T-helper 2 cell (primary cell): Measurements from ENCODE around the gene ARHGEF28.

Experiments used
- DNase-seq, 5 experiments: peaks; one replicate each; pipeline versions ENCODE4 v3.0.0 to v3.0.0-alpha.2; 2012 to 2022

ARHGEF28 gene

DNA sequence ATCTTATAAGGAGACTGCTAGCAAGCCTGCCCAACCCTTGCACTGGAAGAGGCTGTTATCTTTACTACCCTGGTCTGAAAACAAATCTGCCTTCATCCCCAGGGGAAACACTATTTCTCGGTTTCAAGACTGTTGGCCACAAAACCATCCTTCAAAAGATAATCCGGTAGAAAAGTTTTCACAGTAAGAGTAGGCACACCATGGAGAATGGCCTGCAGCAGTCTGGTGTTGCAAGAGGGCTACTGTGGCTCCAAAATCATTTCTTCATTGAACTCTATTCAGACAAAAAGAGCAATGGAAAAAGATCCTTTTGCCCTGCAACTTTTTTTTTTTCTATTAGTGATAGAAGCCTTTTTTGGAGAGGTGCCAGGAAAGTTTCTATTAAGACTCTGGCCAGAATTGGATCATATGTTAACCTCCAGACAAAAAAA is 163.9 kb downstream of the ARHGEF28 start:
- no peak for DNase-seq

DNA sequence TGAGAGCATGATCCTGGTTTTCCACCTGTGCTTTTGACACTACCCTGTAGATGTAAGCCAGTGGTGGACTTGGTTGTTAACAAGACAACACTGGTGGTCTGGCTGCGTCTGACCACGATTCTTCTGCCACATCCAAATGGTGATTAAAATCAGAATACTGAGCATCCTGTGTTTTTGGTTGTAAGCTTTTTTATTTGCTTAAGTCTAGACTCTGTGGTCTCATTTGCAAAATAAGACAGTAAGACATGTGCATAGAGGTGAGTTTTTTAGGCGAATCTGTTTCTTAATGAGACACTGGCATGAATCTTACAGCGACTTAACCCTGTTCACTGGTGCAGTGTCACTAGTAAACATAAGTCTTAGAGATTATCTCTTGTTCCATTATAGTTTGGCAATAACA is 165.4 kb downstream of the ARHGEF28 start:
- DNase-seq: peak in 1 of 5 experiments; percentile 59

GRCh38 chr5:73792687-73793320 is 166.8 kb downstream of the ARHGEF28 start:
- peak; percentile 9 to 68 (median 32) for DNase-seq

GRCh38 chr5:73793911-73794310 is 167.9 kb downstream of the ARHGEF28 start:
- DNase-seq: no peak

GRCh38 chr5:73796164-73797131 is 170.5 kb downstream of the ARHGEF28 start:
- peak in 1 of 5 experiments; percentile 49 for DNase-seq

DNA sequence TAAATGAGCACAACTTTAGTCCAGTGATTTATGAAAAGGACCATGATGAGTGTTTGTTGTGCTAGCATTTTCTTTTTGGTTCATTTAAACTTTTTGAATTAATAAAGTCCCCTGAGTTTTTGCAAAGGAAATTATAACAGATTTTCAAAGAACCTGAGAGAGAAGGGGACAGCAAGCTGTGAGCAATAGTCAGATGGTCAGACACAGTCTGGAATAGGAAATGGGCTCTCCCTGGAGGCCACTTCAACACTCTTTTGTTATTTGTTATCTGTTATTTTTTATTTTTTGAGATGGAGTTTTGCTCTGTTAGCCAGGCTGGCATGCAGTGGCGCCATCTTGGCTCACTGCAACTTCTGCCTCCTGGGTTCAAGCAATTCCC is 171.1 kb downstream of the ARHGEF28 start:
- DNase-seq: no peak

DNA sequence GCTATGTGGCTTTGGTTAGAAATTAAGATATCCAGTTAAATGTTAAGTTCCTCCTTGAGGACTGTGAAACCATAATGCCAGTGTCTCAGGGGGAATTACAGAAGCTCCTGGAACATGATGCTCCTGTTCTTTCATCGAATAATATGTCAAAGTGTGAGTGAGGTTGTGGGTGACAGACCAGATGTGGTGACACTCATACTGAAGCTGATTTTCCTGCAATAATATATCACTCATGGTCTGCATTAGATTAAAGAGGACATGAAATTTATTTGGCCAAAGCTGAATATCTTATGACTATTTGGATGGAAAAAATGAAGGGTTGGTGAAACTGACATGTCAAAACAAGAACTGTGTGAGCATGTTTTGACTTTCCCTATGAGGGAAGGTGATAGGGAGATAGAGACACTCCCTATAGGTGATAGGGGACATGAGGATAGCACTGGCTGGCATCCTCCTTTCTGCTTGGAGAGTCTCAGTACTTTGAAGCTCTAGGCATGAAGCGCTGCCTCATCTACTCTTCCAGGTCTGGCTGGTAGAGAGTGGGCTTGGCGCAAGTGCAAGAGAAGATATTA is 173.5 kb downstream of the ARHGEF28 start:
- no peak for DNase-seq

DNA sequence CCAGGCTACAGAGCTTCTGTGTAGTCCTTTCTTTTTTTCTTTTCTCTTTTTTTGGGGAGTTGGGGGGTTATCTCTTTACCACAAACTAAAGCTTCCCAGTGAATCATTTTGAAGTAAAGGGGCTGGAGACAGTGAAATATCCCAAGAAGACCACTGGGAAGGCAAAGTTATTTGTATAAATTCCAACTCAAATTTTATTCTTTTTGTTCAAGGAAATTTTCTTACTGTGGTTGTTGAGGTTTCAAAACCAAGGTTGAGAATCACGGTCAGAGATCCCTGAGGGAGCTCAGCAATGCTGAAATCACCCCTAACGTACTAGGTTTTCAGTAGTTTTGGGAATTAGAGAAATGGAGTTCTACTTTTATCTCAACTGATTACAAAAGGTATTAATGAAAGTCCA is 175.7 kb downstream of the ARHGEF28 start:
- no peak for DNase-seq

GRCh38 chr5:73805449-73805848 is 179.5 kb downstream of the ARHGEF28 start:
- no peak for DNase-seq

DNA sequence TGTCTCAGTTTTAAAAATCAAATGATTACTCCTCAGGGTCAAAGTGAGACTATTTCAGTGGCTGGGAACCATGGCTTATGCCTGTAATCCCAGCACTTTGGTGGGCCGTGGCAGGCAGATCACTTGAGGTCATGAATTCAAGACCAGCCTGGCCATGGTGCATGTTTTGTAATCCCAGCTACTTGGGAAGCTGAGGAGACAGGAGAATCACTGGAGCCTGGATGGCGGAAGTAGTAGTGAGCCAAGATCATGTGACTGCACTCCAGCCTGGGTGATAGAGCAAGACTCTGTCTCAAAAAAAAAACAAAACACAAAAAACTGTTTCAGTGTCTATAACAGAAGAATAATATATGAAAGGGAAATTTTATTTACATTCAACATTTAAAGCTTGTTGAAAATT is 182.9 kb downstream of the ARHGEF28 start:
- no peak for DNase-seq

DNA sequence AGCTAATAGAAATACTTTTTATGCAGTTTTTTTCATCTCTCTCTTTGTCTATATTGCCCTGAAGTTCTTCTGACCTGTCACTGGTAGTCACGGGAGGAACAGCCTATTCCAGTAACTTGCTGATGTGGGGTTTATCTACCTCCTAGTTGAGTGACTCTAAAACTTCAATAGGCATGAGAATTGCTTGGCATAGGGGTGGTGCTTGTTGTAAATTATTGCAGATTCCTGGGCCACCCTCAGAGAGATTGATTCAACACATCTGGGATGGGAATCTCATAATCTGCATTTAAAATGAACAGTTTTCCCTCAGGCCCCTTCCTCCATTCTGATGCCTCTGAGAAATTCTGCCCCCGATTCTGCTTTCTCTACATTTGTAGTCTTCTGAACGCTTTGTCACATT is 184.4 kb downstream of the ARHGEF28 start:
- no peak for DNase-seq

GRCh38 chr5:73812457-73812856 is 186.5 kb downstream of the ARHGEF28 start:
- DNase-seq: no peak

GRCh38 chr5:73812962-73813588 is 187.1 kb downstream of the ARHGEF28 start:
- DNase-seq: no peak

DNA sequence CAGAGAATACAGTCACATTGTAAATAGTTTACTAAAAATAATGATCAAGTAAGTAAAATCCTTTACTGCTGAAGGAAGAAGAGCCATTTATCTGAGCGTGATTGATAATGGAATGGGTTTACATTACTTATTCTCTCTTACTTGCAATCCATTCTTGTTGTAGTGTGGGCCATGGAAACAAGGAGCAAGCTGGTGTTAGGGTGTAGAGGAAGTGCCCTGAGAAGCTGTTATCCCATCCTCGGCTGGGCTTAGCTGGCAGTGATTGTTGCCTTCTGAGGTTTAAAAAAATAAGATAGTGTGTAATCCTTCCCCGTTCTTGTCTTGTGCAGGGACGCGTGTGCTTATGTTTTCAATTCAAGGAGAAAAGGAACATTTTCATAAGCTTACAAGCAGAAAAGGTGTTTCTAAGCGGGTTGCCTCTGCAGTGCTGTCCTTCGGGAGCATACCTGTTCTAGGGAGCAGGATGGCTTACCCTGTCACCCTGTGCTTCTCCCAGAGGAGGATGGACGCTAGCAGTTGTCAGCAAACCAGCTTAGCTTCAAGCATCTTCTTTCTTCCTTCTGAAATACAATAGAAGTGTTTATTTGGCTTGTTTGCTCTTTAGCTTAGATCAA is 188.3 kb downstream of the ARHGEF28 start:
- DNase-seq: no peak

DNA sequence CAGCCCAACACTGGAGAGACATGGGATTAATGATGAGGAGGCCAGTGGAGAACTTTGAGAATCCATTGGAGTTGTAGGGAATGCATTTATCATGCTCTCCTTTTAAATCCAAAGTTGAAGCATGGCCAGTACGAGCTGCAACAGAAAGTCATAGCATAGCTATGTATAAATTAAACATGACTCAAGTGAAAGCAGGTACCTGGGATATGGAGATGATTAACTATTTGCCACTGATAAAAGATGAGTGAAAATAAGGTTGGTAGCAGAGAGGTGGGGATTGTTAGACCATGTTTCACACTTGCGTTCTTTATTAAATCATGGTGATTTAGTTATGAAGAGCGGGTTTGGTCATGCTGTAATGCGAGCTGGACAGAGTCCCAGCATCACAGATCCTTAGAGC is 189.6 kb downstream of the ARHGEF28 start:
- no peak for DNase-seq

- no peak for DNase-seq
These were observed 190.8 kb downstream of the ARHGEF28 start for GRCh38 chr5:73816656-73817420.

DNA sequence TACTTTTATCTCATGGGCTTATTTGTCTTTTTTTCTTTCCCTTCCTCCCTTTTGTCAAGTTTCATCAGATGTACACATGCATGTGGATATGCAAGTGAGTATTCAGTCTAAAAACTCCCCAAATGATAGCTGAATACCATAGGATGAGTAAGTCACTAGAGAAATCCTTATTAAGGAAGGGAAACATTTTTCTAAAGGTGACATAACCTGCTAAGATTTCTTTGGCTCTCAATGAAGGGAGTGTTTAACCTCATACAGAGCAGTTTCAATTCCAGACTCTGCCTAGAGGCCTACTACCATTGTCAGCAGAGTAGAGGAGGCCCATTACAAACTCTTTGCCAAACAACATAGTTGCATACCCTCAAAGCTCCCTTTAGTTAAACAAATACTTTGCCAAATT is 192.4 kb downstream of the ARHGEF28 start:
- no peak for DNase-seq

DNA sequence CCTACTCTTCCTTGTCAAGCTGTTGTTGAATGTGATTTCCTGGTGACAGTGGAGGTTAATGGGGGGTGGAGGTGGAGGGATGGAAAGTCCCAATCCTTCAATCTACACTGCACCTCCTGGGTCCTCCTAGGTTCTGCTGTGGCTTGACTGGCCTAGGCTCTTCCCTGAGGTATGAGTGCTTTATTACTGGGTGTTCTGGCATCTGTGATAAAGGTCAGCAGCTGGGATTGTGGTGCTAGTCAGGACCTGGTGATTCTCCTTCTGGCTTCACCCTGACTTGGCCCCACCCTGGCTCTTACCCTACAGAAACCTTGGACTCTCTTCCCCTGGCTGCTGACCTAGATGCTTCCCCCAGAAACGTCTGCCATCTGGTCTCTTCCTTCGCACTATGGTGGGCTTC is 194.3 kb downstream of the ARHGEF28 start:
- DNase-seq: no peak

GRCh38 chr5:73821003-73821402 is 195.0 kb downstream of the ARHGEF28 start:
- no peak for DNase-seq

- DNase-seq: no peak
These were observed 196.4 kb downstream of the ARHGEF28 start for GRCh38 chr5:73822278-73822988.

DNA sequence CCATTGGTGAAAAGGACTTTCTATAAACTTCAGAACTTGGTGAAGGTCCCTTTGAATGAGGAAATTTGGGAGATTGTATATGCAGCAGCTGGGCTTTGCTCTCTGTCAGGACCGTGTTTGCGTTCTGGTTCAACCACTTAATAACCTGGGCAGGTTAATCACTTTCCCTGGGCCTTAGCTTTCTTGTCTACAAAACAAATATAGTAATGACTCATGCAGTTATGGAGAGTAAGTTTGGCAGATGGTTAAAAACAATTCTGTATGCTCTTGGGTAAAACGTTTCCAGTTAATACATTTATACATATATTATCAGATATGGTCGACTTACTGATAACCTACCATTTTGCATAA is 197.0 kb downstream of the ARHGEF28 start:
- DNase-seq: no peak
